ENCODE results near the gene TAF8.

TAF8 gene

GRCh38 chr6:42125663-42126062, 75.3 kb downstream of the TAF8 start:
- DNase-seq: no peak

GRCh38 chr6:42128460-42129359, 78.4 kb downstream of the TAF8 start:
- no peak for DNase-seq

- no peak for DNase-seq
These were observed 79.0 kb downstream of the TAF8 start for GRCh38 chr6:42129360-42129676.

- no peak for DNase-seq
These were observed 81.2 kb downstream of the TAF8 start for GRCh38 chr6:42131531-42131930.

GRCh38 chr6:42133926-42134325, 83.6 kb downstream of the TAF8 start:
- no peak for DNase-seq

- no peak for DNase-seq
These were observed 84.8 kb downstream of the TAF8 start for GRCh38 chr6:42135161-42135560.

DNA sequence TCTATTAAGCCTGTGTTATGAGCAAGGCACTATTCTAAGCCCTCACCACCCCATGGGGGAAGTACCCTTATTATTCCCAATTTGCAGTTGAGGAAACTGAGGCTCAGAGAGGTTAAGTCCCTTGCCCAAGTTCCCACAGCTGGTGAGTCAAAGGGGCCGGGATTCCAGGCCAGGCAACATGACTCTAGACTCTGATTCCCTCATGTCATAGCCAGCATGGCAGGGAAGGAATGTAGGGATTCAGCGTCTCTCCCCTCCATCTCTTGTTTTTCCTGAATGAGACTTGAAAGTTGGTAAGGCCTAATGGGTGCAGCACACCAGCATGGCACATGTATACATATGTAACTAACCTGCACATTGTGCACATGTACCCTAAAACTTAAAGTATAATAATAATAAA, 85.4 kb downstream of the TAF8 start:
- no peak for DNase-seq

DNA sequence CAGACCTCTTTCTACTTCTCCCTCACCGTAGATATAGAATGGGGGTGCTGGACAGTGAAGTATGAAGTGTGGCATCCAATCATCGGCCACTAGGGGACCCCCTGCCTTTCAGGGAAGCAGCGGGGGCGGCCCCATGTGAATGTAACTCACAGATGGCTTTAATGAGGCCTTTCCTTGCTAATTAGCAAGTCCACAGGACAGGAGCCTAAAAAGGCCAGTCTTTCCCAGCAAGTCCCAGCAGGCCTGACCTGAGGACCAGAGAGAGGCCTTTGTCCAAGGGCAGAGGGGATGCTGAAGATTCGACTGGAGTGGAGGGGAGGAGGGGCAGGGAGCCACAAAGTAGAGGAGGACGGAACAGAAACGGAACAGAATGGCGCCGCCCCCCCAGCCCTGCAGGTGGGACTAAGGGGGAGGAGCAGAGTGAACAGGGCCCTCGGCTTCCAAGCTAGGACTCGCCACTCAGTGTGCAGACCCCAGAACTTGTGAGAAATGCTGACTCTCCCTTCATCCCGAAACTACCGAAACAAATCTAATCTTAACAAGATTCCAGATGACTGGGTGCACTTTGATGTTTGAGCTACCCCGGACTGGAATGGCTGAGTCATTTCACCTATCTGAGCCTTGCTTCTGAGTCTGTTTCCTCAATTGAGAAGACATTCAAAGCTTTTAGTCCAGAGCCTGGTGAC, 86.3 kb downstream of the TAF8 start:
- DNase-seq: no peak
